Measurements from ENCODE around the gene TMEM150B. TPM values are rescaled to one million over a fixed set of nuclear protein-coding genes. Genes with fewer than 3 reads are reported as not detected.
A peak's percentile ranks its signal among the peaks of the same experiment; 100 is the strongest.

Gene TMEM150B
- total RNA-seq, 1 experiment from 2014 or later: 1.6 TPM

DNA sequence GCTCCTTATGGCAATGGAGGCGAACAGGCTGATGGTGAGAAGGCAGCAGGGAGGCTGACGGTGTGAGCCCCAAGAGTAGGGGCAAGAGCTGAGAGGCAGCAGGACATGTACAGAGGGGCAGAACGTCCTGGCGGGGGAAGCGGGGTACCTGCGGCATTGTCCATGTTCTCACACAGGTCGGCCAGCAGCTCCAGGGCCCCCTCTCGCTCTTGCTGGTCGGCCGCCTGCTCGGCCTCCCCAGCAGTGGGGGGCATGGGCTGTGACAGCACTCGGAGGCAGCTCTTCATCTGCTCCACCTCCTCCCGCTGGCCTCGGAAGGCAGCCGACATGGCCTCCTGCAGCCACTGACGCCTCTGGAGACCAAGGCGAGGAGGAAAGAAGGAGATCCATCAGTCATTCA, 47.6 kb downstream of the TMEM150B start:
- ChIA-PET POLR2A (no interaction called here), CTCF (no interaction called here)
- Histone ChIP-seq H3K4me3 (ENCODE audit: low read depth, low read length) (no peak overlapping the region), H3K27me3 (replicated peaks; ENCODE audit: control insufficient read depth, insufficient read depth, low read length) (no peaks in the 10 kb centered on the region), H3K4me1 (peaks cover 14% of the 10 kb centered on the region), H3K36me3 (ENCODE audit: control insufficient read depth, insufficient read depth, low read length) (no peaks in the 10 kb centered on the region; the same call in 1 of the 2 replicates), H3K9me3 (no peaks in the 10 kb centered on the region)
- Mint-ChIP-seq H3K4me1 (ENCODE audit: low read depth, unreplicated experiment) (peaks cover 19% of the 10 kb centered on the region), H3K27ac (ENCODE audit: unreplicated experiment) (no peak overlapping the region), H3K9me3 (ENCODE audit: unreplicated experiment) (no peaks in the 10 kb centered on the region), H3K4me3 (ENCODE audit: unreplicated experiment) (peak overlapping the region; percentile 19), H3K27me3 (ENCODE audit: insufficient read depth, unreplicated experiment) (no peaks in the 10 kb centered on the region), H3K36me3 (ENCODE audit: insufficient read depth, unreplicated experiment) (peaks cover 25% of the 10 kb centered on the region)
- intact Hi-C loops (cut with micrococcal nuclease; ENCODE audit: unreplicated experiment): no loop called here
- no TSS peak for BruUV-seq (replicated peaks)
- DNase-seq: no peak
- TF ChIP-seq, protein P1, sequence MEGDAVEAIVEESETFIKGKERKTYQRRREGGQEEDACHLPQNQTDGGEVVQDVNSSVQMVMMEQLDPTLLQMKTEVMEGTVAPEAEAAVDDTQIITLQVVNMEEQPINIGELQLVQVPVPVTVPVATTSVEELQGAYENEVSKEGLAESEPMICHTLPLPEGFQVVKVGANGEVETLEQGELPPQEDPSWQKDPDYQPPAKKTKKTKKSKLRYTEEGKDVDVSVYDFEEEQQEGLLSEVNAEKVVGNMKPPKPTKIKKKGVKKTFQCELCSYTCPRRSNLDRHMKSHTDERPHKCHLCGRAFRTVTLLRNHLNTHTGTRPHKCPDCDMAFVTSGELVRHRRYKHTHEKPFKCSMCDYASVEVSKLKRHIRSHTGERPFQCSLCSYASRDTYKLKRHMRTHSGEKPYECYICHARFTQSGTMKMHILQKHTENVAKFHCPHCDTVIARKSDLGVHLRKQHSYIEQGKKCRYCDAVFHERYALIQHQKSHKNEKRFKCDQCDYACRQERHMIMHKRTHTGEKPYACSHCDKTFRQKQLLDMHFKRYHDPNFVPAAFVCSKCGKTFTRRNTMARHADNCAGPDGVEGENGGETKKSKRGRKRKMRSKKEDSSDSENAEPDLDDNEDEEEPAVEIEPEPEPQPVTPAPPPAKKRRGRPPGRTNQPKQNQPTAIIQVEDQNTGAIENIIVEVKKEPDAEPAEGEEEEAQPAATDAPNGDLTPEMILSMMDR (IDR thresholded peaks at IDR 0.05; ENCODE audit: insufficient read depth in 1 of 2, low read depth in 1 of 2, low read length in 1 of 2, severe bottlenecking in 1 of 2, unreplicated experiment in 1 of 2): no peak

DNA sequence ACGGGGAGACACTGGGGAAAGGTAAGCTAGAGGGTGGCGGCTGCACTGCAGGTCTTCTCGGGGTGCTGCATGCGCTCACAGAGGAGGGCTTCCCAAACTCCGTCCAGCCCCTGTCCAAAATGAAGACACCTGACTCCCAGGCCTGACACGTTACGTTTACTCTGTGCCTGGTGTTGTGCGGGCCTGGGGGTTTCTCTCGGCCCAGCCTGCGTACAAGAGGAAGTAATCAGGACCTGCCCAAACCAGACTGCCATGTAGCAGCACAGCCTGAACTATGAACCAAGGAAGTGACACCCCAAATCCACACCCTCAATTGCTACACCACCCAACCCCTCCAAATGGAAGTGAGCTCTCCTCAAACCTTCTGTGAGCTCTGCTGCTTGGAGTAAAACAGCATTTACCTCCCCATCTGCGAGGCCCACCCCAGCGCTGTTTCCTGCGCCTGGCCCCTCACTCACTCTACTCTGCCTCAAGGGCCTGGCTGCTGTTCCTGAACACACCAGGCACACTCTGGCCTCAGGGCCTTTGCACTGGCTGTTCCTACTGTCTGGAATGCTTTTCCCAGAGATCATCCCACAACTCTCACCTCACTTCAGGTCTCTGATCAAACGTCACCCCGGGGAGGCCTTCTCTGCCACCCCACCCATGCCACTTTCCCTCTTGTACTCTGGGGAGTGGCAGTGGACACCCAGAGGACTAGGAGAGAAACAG, 48.3 kb downstream of the TMEM150B start:
- no peak for DNase-seq
- ChIA-PET POLR2A (no interaction called here), CTCF (no interaction called here)
- Mint-ChIP-seq H3K9me3 (ENCODE audit: unreplicated experiment) (no peaks in the 10 kb centered on the region), H3K4me3 (ENCODE audit: unreplicated experiment) (no peak overlapping the region), H3K27ac (ENCODE audit: unreplicated experiment) (no peak overlapping the region), H3K4me1 (ENCODE audit: low read depth, unreplicated experiment) (peaks cover 19% of the 10 kb centered on the region), H3K27me3 (ENCODE audit: insufficient read depth, unreplicated experiment) (no peaks in the 10 kb centered on the region), H3K36me3 (ENCODE audit: insufficient read depth, unreplicated experiment) (peaks cover 29% of the 10 kb centered on the region)
- BruUV-seq (replicated peaks): no TSS peak
- Histone ChIP-seq H3K4me1 (peaks cover 14% of the 10 kb centered on the region), H3K36me3 (ENCODE audit: control insufficient read depth, insufficient read depth, low read length) (no peaks in the 10 kb centered on the region; the same call in 1 of the 2 replicates), H3K9me3 (no peaks in the 10 kb centered on the region), H3K27me3 (replicated peaks; ENCODE audit: control insufficient read depth, insufficient read depth, low read length) (no peaks in the 10 kb centered on the region), H3K4me3 (ENCODE audit: low read depth, low read length) (no peak overlapping the region)
- TF ChIP-seq, protein P1 (IDR thresholded peaks at IDR 0.05; ENCODE audit: insufficient read depth in 1 of 2, low read depth in 1 of 2, low read length in 1 of 2, severe bottlenecking in 1 of 2, unreplicated experiment in 1 of 2): no peak
- intact Hi-C loops (cut with micrococcal nuclease; ENCODE audit: unreplicated experiment): no loop called here

DNA sequence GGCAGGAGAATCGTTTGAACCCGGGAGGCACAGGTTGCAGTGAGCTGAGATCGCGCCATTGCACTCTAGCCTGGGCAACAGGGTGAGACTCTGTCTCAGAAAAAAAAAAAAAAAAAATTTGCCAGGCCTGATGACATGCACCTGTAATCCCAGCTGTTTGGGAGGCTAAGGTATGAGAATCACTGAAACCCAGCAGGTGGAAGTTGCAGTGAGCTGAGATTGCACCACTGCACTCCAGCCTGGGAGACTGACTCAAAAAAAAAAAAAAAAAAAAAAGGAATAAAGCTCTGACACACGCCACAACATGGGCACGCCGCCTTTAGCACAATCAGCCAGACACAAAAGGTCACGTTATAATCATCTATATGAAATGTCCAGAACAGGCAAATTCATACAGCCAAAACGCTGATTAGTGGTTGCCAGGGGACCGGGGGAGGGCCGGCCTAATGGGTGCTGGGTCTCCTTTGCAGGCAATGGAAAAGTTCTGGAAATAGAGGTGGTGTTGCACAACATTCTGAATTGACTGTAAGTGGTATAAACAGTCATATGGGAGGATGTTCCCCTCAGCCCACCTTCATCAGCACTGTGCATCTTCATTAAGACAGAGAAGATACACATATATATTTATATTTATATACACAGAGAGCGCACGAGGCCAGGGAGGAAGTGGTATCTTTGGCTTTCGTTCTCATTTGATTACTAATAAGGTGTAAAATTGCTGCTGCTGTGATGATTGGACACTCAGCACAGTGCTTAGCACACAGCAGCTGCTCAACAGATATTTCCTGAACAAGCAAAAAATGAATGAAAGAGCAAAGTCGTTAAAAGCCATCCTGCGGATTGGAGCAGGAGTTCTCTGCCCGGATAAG, 49.1 kb downstream of the TMEM150B start:
- no peaks in the 10 kb centered on the region for H3K9me3 ChIP-seq
- no peak overlapping the region for H3K4me3 Mint-ChIP-seq (ENCODE audit: unreplicated experiment)
- no TSS peak for BruUV-seq (replicated peaks)
- ChIA-PET POLR2A (no interaction called here), CTCF (interaction anchor here (0.7 kb wide), 2 partner anchors 16 to 135 kb away, joined by 3 to 4 read pairs; no protein-coding TSS in a partner anchor)
- H3K27me3 ChIP-seq (replicated peaks; ENCODE audit: control insufficient read depth, insufficient read depth, low read length): no peaks in the 10 kb centered on the region
- H3K4me1 ChIP-seq: peaks cover 7% of the 10 kb centered on the region
- no peak overlapping the region for H3K4me3 ChIP-seq (ENCODE audit: low read depth, low read length)
- intact Hi-C loops (cut with micrococcal nuclease; ENCODE audit: unreplicated experiment): no loop called here
- no peaks in the 10 kb centered on the region for H3K27me3 Mint-ChIP-seq (ENCODE audit: insufficient read depth, unreplicated experiment)
- no peaks in the 10 kb centered on the region; the same call in 1 of the 2 replicates for H3K36me3 ChIP-seq (ENCODE audit: control insufficient read depth, insufficient read depth, low read length)
- H3K36me3 Mint-ChIP-seq (ENCODE audit: insufficient read depth, unreplicated experiment): peaks cover 37% of the 10 kb centered on the region
- DNase-seq: no peak
- TF ChIP-seq, protein P1 (IDR thresholded peaks at IDR 0.05; ENCODE audit: insufficient read depth in 1 of 2, low read depth in 1 of 2, low read length in 1 of 2, severe bottlenecking in 1 of 2, unreplicated experiment in 1 of 2): no peak
- no peak overlapping the region for H3K27ac Mint-ChIP-seq (ENCODE audit: unreplicated experiment)
- no peaks in the 10 kb centered on the region for H3K9me3 Mint-ChIP-seq (ENCODE audit: unreplicated experiment)
- peaks cover 13% of the 10 kb centered on the region for H3K4me1 Mint-ChIP-seq (ENCODE audit: low read depth, unreplicated experiment)
